HepG2 (cell line): ENCODE results near the gene IGF2. TPM values are rescaled to one million over a fixed set of nuclear protein-coding genes. Genes with fewer than 3 reads are reported as not detected.

ENCODE experiments used
- ELF1 ChIP-seq: sonication (generic); formaldehyde crosslinking; IDR thresholded peaks from 2 replicates; pipeline ENCODE4 v1.4.0; 2020; ENCODE audit warnings: missing genetic modification reagents
- ESRRA ChIP-seq: sonication (generic); formaldehyde crosslinking; IDR thresholded peaks from 2 replicates; pipeline ENCODE4 v1.5.1; 2020; ENCODE audit warnings: mild to moderate bottlenecking, low read depth, missing genetic modification reagents
- HNF1A ChIP-seq, 2 experiments: sonication (generic) in 1 of 2; formaldehyde crosslinking in 1 of 2; IDR thresholded peaks; 2 replicates each; pipeline versions ENCODE4 v1.4.0 to v1.6.1; 2016 to 2020; ENCODE audit warnings: borderline replicate concordance in 1 of 2, low read depth in 1 of 2, mild to moderate bottlenecking in 1 of 2, missing genetic modification reagents in 1 of 2
- KLF16 ChIP-seq, 2 experiments: sonication (generic) in 1 of 2; formaldehyde crosslinking in 1 of 2; IDR thresholded peaks; 2 replicates each; pipeline versions ENCODE4 v1.6.1 to v1.8.0; 2016 to 2023; ENCODE audit warnings: missing genetic modification reagents in 2 of 2, missing compliant biosample characterization in 1 of 2
- MED13 ChIP-seq: sonication (generic); formaldehyde crosslinking; IDR thresholded peaks from 2 replicates; pipeline ENCODE4 v1.5.0; 2020; ENCODE audit warnings: missing genetic modification reagents
- MTA3 ChIP-seq: sonication (generic); formaldehyde crosslinking; IDR thresholded peaks from 2 replicates; pipeline ENCODE4 v1.4.0; 2020; ENCODE audit warnings: missing genetic modification reagents
- PATZ1 ChIP-seq: sonication (generic); formaldehyde crosslinking; IDR thresholded peaks from 2 replicates; pipeline ENCODE4 v1.4.0; 2020; ENCODE audit warnings: missing genetic modification reagents
- RFXAP ChIP-seq: sonication (generic); formaldehyde crosslinking; IDR thresholded peaks from 2 replicates; pipeline ENCODE4 v1.4.0; 2020; ENCODE audit warnings: missing genetic modification reagents, borderline replicate concordance
- SAP130 ChIP-seq: IDR thresholded peaks from 2 replicates; pipeline ENCODE4 v1.6.1; 2016; ENCODE audit warnings: low read depth
- UBTF ChIP-seq: sonication (generic); formaldehyde crosslinking; IDR thresholded peaks from 2 replicates; pipeline ENCODE4 v1.4.0; 2020; ENCODE audit warnings: mild to moderate bottlenecking, missing genetic modification reagents
- ZBTB10 ChIP-seq: sonication (generic); formaldehyde crosslinking; IDR thresholded peaks from 2 replicates; pipeline ENCODE4 v1.4.0; 2020; ENCODE audit warnings: missing genetic modification reagents, borderline replicate concordance
- ZNF10 ChIP-seq: sonication (generic); formaldehyde crosslinking; IDR thresholded peaks from 2 replicates; pipeline ENCODE4 v1.4.0; 2020; ENCODE audit warnings: mild to moderate bottlenecking, low read depth, missing genetic modification reagents, borderline replicate concordance
- ZNF335 ChIP-seq: sonication (generic); formaldehyde crosslinking; IDR thresholded peaks from 2 replicates; pipeline ENCODE4 v1.4.0; 2020; ENCODE audit warnings: missing genetic modification reagents
- polyA plus RNA-seq, 8 experiments: library from polyadenylated mRNA; depleted of rRNA in 3 of 8; stranded (reverse) in 7 of 8; unstranded in 1 of 8; fragments of >200 nt; fragmentation: Illumina TruSeq in 4 of 8; extraction: Trizol in 4 of 8; gene quantifications; 2 replicates each; pipeline versions ENCODE4 v1.2.1 to v1.2.3, GENCODE V29; 2011 to 2016; ENCODE audit warnings: low read depth in 4 of 8, missing spikeins in 1 of 8, mixed read lengths in 1 of 8; ENCODE audit not compliant: insufficient read depth in 1 of 8
- total RNA-seq, 5 experiments: library from RNA; depleted of rRNA; stranded (reverse); fragments of >200 nt; fragmentation: Illumina TruSeq; extraction: Trizol; gene quantifications; 2 replicates each; pipeline ENCODE4 v1.2.3, GENCODE V29; 2016; ENCODE audit warnings: low read depth in 1 of 5

Gene IGF2
- total and polyA plus RNA-seq, 2 of the 13 experiments (the other 11 are each of a cell fraction or from before 2014, with no cell fraction given), result 79.1 to 254 TPM

DNA sequence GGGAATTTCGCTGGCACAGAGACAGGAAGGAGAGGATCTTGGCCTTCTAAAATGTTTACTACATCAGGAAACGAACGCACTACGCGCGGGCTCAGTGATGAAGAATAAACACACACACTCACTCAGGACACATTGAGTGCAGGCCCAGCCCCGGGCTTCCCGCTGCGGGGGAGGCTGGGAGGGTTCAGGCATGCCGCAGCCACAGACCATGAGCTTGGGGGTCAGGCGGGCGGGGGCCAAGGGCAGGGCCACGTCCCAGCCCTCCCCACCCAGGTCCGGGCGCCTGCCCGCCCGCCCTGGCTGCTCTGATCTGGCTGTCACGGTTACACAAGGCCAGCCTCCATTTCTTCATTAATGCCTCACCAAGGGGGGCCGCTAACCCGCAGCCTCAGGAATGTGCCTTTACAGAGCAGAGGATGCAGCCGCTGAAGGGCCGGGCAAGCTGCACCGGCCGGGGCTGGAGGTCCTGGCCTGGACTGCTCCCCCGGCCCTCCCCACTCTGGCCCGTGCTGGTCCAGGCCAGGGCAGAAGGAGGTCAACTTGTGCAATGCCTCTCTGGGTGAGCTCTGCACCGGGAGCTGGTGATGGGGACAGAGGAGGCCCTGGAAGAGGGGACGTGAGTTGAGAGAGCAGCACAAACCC lies 41.7 kb downstream of the IGF2 start (continued):
- TF ChIP-seq ZBTB10 (peak; percentile 87; the same call in 1 of the 2 replicates), ELF1 (CRISPR knock-in tag) (0 out of 2 replicates have a peak, but pooled peaks have one; percentile 24), ESRRA (CRISPR knock-in tag) (peak; percentile 50; the same call in 1 of the 2 replicates), RFXAP (no peak), UBTF (CRISPR knock-in tag) (peak; percentile 98), ZNF335 (CRISPR knock-in tag) (0 out of 2 replicates have a peak, but pooled peaks have one; percentile 26), ZNF10 (CRISPR knock-in tag) (no peak), MTA3 (CRISPR knock-in tag) (no peak), HNF1A (IDR thresholded peaks at IDR 0.05; ENCODE audit: low read depth) (no peak; the same call in 1 of the 2 replicates), HNF1A (CRISPR knock-in tag; IDR thresholded peaks at IDR 0.05; ENCODE audit: borderline replicate concordance) (peak; percentile 67; the same call in 1 of the 2 replicates), KLF16 (CRISPR knock-in tag; IDR thresholded peaks at IDR 0.05) (peak in 1 of 2 experiments; percentile 75; a peak in 2 of 4 replicates), PATZ1 (peak; percentile 99), SAP130 (peak; percentile 80), MED13 (CRISPR knock-in tag) (peak; percentile 47; the same call in 1 of the 2 replicates)
